ENCODE measurements around the gene CHERP. TPM values are rescaled to one million over a fixed set of nuclear protein-coding genes. Genes with fewer than 3 reads are reported as not detected.
"Not testable (repeated sequence)": the region's sequence is repeated elsewhere in the genome, so short reads cannot be mapped to it uniquely, and the experiment has no call there.

Gene CHERP
- total and polyA plus RNA-seq, 3 experiments from 2014 or later, result 20.3 to 74.2 (median 73.1) TPM

- peaks cover 0 to 63% (median 5%) of the 10 kb centered on the region in 3 donors for H3K36me3 Mint-ChIP-seq
- Histone ChIP-seq H3K36me3 (ENCODE audit: insufficient read depth, low read length) (peaks cover 27% of the 10 kb centered on the region), H3K4me3 (ENCODE audit: low read length) (no peak overlapping the region), H3K9me3 (ENCODE audit: low read length) (no peaks in the 10 kb centered on the region), H3K27me3 (ENCODE audit: insufficient read depth, low read length, poor library complexity, severe bottlenecking) (no peaks in the 10 kb centered on the region), H3K4me1 (ENCODE audit: insufficient read depth, low read length) (no peaks in the 10 kb centered on the region), H3K27ac (ENCODE audit: low read depth, low read length) (no peak overlapping the region)
- H3K27me3 Mint-ChIP-seq, result no peaks in the 10 kb centered on the region
- DNase-seq, result no peak
- H3K4me3 Mint-ChIP-seq, result no peak overlapping the region
- peaks cover 10 to 19% (median 12%) of the 10 kb centered on the region in 3 donors for H3K4me1 Mint-ChIP-seq
- POLR2A ChIA-PET, result no interaction called here
- H3K27ac Mint-ChIP-seq, result no peak overlapping the region
- H3K9me3 Mint-ChIP-seq, result no peaks in the 10 kb centered on the region
- CTCF ChIA-PET, result no interaction called here
Measured at GRCh38 chr19:16518061-16518460, 24.2 kb downstream of the CHERP start.

GRCh38 chr19:16516923-16517610 is 25.2 kb downstream of the CHERP start:
- Histone ChIP-seq H3K4me1 (ENCODE audit: insufficient read depth, low read length) (no peaks in the 10 kb centered on the region), H3K36me3 (ENCODE audit: insufficient read depth, low read length) (peaks cover 21% of the 10 kb centered on the region), H3K27me3 (ENCODE audit: insufficient read depth, low read length, poor library complexity, severe bottlenecking) (no peaks in the 10 kb centered on the region), H3K9me3 (ENCODE audit: low read length) (no peaks in the 10 kb centered on the region), H3K27ac (ENCODE audit: low read depth, low read length) (no peak overlapping the region), H3K4me3 (ENCODE audit: low read length) (no peak overlapping the region)
- no peaks in the 10 kb centered on the region for H3K27me3 Mint-ChIP-seq
- peak in 1 of 5 donors; percentile 22 for DNase-seq
- peak overlapping the region in 6 of 8 donors; percentile 17 to 95 (median 68) for H3K27ac Mint-ChIP-seq
- CTCF ChIA-PET, result no interaction called here
- peaks cover 0 to 58% (median 6%) of the 10 kb centered on the region in 3 donors for H3K36me3 Mint-ChIP-seq
- H3K4me1 Mint-ChIP-seq, result peaks cover 10 to 19% (median 12%) of the 10 kb centered on the region in 3 donors
- POLR2A ChIA-PET, result no interaction called here
- H3K9me3 Mint-ChIP-seq, result no peaks in the 10 kb centered on the region
- no peak overlapping the region for H3K4me3 Mint-ChIP-seq

- ChIA-PET POLR2A (no interaction called here), CTCF (no interaction called here)
- no peak for DNase-seq
- Histone ChIP-seq H3K9me3 (ENCODE audit: low read length) (no peaks in the 10 kb centered on the region), H3K27ac (ENCODE audit: low read depth, low read length) (no peak overlapping the region), H3K4me1 (ENCODE audit: insufficient read depth, low read length) (no peaks in the 10 kb centered on the region), H3K36me3 (ENCODE audit: insufficient read depth, low read length) (peaks cover 21% of the 10 kb centered on the region), H3K27me3 (ENCODE audit: insufficient read depth, low read length, poor library complexity, severe bottlenecking) (no peaks in the 10 kb centered on the region), H3K4me3 (ENCODE audit: low read length) (no peak overlapping the region)
- H3K36me3 Mint-ChIP-seq, result peaks cover 0 to 54% (median 8%) of the 10 kb centered on the region in 3 donors
- H3K9me3 Mint-ChIP-seq, result no peaks in the 10 kb centered on the region
- peaks cover 10 to 19% (median 12%) of the 10 kb centered on the region in 3 donors for H3K4me1 Mint-ChIP-seq
- H3K27me3 Mint-ChIP-seq, result no peaks in the 10 kb centered on the region
- H3K27ac Mint-ChIP-seq, result peak overlapping the region in 2 of 8 donors; percentile 74 to 95
- H3K4me3 Mint-ChIP-seq, result no peak overlapping the region
Measured at GRCh38 chr19:16516381-16516780, 25.9 kb downstream of the CHERP start.

- Mint-ChIP-seq H3K27ac (no peak overlapping the region), H3K4me3 (no peak overlapping the region), H3K27me3 (no peaks in the 10 kb centered on the region), H3K4me1 (peaks cover 10 to 19% (median 12%) of the 10 kb centered on the region in 3 donors), H3K9me3 (no peaks in the 10 kb centered on the region), H3K36me3 (peaks cover 0 to 37% (median 4%) of the 10 kb centered on the region in 3 donors)
- CTCF ChIA-PET, result no interaction called here
- no peaks in the 10 kb centered on the region for H3K4me1 ChIP-seq (ENCODE audit: insufficient read depth, low read length)
- POLR2A ChIA-PET, result no interaction called here
- no peak for DNase-seq
- H3K27me3 ChIP-seq (ENCODE audit: insufficient read depth, low read length, poor library complexity, severe bottlenecking), result no peaks in the 10 kb centered on the region
- H3K9me3 ChIP-seq (ENCODE audit: low read length), result no peaks in the 10 kb centered on the region
- no peak overlapping the region for H3K4me3 ChIP-seq (ENCODE audit: low read length)
- H3K36me3 ChIP-seq (ENCODE audit: insufficient read depth, low read length), result peaks cover 11% of the 10 kb centered on the region
- no peak overlapping the region for H3K27ac ChIP-seq (ENCODE audit: low read depth, low read length)
Measured at GRCh38 chr19:16514383-16515019, 27.7 kb downstream of the CHERP start.

- H3K36me3 ChIP-seq (ENCODE audit: insufficient read depth, low read length); H3K4me3 ChIP-seq (ENCODE audit: low read length); CTCF ChIA-PET; POLR2A ChIA-PET; DNase-seq; H3K9me3 ChIP-seq (ENCODE audit: low read length); H3K9me3 Mint-ChIP-seq; H3K4me3 Mint-ChIP-seq; H3K4me1 ChIP-seq (ENCODE audit: insufficient read depth, low read length); H3K27me3 Mint-ChIP-seq; H3K27ac Mint-ChIP-seq; H3K27me3 ChIP-seq (ENCODE audit: insufficient read depth, low read length, poor library complexity, severe bottlenecking); H3K27ac ChIP-seq (ENCODE audit: low read depth, low read length): not testable (repeated sequence)
- Mint-ChIP-seq H3K4me1 (peaks cover 9 to 13% (median 10%) of the 10 kb centered on the region in 3 donors), H3K36me3 (peaks cover 0 to 23% (median 3%) of the 10 kb centered on the region in 3 donors)
Measured at GRCh38 chr19:16512611-16513010, 29.6 kb downstream of the CHERP start.

- no peaks in the 10 kb centered on the region for H3K4me1 Mint-ChIP-seq
- Histone ChIP-seq H3K27me3 (ENCODE audit: insufficient read depth, low read length, poor library complexity, severe bottlenecking) (no peaks in the 10 kb centered on the region), H3K9me3 (ENCODE audit: low read length) (no peaks in the 10 kb centered on the region), H3K4me1 (ENCODE audit: insufficient read depth, low read length) (no peaks in the 10 kb centered on the region), H3K27ac (ENCODE audit: low read depth, low read length) (no peak overlapping the region), H3K4me3 (ENCODE audit: low read length) (no peak overlapping the region), H3K36me3 (ENCODE audit: insufficient read depth, low read length) (no peaks in the 10 kb centered on the region)
- H3K36me3 Mint-ChIP-seq, result peaks cover 0 to 21% (median 3%) of the 10 kb centered on the region in 3 donors
- DNase-seq, result no peak
- H3K27me3 Mint-ChIP-seq, result no peaks in the 10 kb centered on the region
- H3K4me3 Mint-ChIP-seq, result no peak overlapping the region
- no peak overlapping the region for H3K27ac Mint-ChIP-seq
- ChIA-PET POLR2A (no interaction called here), CTCF (interaction anchor here (0.5 kb wide), 1 partner anchor 28 kb away, joined by 3 read pairs; no protein-coding TSS in a partner anchor)
- no peaks in the 10 kb centered on the region for H3K9me3 Mint-ChIP-seq
Measured at GRCh38 chr19:16509141-16510061, 32.8 kb downstream of the CHERP start.

- CTCF ChIA-PET, result no interaction called here
- POLR2A ChIA-PET, result no interaction called here
Measured at GRCh38 chr19:16508546-16508945, 33.7 kb downstream of the CHERP start.

GRCh38 chr19:16506961-16507360 is 35.3 kb downstream of the CHERP start:
- Histone ChIP-seq H3K36me3 (ENCODE audit: insufficient read depth, low read length) (no peaks in the 10 kb centered on the region), H3K4me1 (ENCODE audit: insufficient read depth, low read length) (no peaks in the 10 kb centered on the region), H3K9me3 (ENCODE audit: low read length) (no peaks in the 10 kb centered on the region), H3K27me3 (ENCODE audit: insufficient read depth, low read length, poor library complexity, severe bottlenecking) (no peaks in the 10 kb centered on the region), H3K4me3 (ENCODE audit: low read length) (no peak overlapping the region), H3K27ac (ENCODE audit: low read depth, low read length) (no peak overlapping the region)
- H3K4me3 Mint-ChIP-seq, result no peak overlapping the region
- H3K4me1 Mint-ChIP-seq, result no peaks in the 10 kb centered on the region
- DNase-seq, result no peak
- CTCF ChIA-PET, result no interaction called here
- H3K9me3 Mint-ChIP-seq, result no peaks in the 10 kb centered on the region
- peaks cover 0 to 25% (median under 1%) of the 10 kb centered on the region in 3 donors for H3K36me3 Mint-ChIP-seq
- H3K27me3 Mint-ChIP-seq, result no peaks in the 10 kb centered on the region
- POLR2A ChIA-PET, result no interaction called here
- H3K27ac Mint-ChIP-seq, result peak overlapping the region in 1 of 8 donors; percentile 24

More at GRCh38 chr19:16508546-16508945, 33.7 kb downstream of the CHERP start:
- no peaks in the 10 kb centered on the region for H3K27me3 ChIP-seq (ENCODE audit: insufficient read depth, low read length, poor library complexity, severe bottlenecking)
- Mint-ChIP-seq H3K4me1 (no peaks in the 10 kb centered on the region), H3K9me3 (no peaks in the 10 kb centered on the region), H3K36me3 (peaks cover 0 to 21% (median 3%) of the 10 kb centered on the region in 3 donors), H3K27ac (no peak overlapping the region), H3K4me3 (no peak overlapping the region), H3K27me3 (no peaks in the 10 kb centered on the region)
- H3K4me1 ChIP-seq (ENCODE audit: insufficient read depth, low read length), result no peaks in the 10 kb centered on the region
- no peak overlapping the region for H3K4me3 ChIP-seq (ENCODE audit: low read length)
- no peaks in the 10 kb centered on the region for H3K9me3 ChIP-seq (ENCODE audit: low read length)
- DNase-seq, result no peak
- no peak overlapping the region for H3K27ac ChIP-seq (ENCODE audit: low read depth, low read length)
- no peaks in the 10 kb centered on the region for H3K36me3 ChIP-seq (ENCODE audit: insufficient read depth, low read length)

Data from CD8-positive, alpha-beta memory T cell (primary cell).